ENCODE measurements around the gene CASP7.
A peak's percentile ranks its signal among the peaks of the same experiment; 100 is the strongest.

The CASP7 gene

DNA sequence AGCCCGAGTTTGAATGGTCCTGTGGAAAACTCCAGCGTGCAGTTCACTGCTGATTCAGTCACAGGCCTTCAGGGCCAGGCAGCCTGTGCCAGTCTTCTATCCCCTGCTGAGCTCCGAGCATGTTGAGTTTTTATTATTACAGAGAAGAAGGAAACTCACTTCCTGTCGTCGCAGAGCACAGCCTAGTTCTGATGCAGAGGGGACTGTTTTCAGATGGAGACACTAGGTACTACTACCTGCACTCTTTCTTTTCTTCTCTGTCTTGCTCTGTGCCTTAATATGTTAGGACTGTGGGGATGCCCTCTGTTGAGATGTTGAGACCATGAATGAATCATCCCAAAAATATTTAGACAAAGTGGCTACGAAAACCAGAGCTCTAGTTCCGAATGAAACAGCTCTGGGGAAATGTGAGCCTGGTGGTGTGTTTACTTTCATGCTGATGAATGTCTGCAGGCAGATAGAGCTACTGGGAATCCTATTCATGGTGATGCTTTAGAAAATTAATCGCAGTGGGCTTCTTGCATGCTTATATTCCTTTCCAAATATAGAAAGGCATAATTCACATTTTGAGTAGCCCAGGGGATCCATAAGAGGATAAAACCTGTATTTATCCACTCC lies 29.6 kb downstream of the CASP7 start:
- peak; percentile 16 for DNase-seq (ENCODE audit: low read depth)
- H3K4me3 ChIP-seq (ENCODE audit: low read length): no peak overlapping the region
- TF ChIP-seq, protein P1, sequence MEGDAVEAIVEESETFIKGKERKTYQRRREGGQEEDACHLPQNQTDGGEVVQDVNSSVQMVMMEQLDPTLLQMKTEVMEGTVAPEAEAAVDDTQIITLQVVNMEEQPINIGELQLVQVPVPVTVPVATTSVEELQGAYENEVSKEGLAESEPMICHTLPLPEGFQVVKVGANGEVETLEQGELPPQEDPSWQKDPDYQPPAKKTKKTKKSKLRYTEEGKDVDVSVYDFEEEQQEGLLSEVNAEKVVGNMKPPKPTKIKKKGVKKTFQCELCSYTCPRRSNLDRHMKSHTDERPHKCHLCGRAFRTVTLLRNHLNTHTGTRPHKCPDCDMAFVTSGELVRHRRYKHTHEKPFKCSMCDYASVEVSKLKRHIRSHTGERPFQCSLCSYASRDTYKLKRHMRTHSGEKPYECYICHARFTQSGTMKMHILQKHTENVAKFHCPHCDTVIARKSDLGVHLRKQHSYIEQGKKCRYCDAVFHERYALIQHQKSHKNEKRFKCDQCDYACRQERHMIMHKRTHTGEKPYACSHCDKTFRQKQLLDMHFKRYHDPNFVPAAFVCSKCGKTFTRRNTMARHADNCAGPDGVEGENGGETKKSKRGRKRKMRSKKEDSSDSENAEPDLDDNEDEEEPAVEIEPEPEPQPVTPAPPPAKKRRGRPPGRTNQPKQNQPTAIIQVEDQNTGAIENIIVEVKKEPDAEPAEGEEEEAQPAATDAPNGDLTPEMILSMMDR (IDR thresholded peaks at IDR 0.05; ENCODE audit: insufficient read depth, low read depth, low read length, missing control alignments): no peak

DNA sequence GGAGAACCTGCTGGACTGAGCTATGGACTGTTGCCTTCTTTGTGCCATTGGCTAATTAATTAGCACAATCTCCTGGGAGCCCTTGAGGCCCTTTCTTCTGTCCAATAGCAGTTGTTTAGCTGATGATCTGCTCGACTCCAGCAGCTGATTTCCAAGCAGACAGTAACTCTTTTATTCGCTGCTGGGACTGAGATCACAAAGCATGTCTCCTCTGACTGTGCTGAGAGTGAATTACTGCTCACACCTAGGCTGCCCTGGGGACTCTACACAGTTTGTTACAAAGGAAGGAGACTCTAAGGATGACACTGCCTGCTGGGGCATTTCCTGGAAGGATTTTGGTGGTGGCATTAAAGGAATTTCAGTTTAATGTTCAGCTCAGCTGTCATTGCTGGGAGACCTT lies 31.4 kb downstream of the CASP7 start:
- no peak overlapping the region for H3K4me3 ChIP-seq (ENCODE audit: low read length)
- TF ChIP-seq, protein P1 (IDR thresholded peaks at IDR 0.05; ENCODE audit: insufficient read depth, low read depth, low read length, missing control alignments): no peak
- no peak for DNase-seq (ENCODE audit: low read depth)

DNA sequence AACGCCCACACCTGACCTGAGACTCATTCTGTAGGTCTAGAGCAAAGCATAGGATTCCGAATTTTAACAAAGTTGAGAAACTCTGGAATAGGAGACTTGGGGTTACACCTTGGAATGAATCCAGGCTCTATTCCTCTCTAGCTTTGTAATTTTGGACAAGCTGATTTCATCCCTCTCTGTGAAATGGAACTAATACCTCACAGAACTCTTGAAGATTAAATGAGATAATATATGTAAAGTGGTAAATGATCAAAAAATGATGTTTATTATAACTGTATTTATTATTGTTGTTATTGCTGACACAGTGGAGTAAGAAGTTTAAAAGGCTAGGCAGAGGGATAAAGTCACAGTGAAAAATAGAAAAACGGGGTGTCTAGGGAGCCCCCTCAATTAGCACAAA lies 32.3 kb downstream of the CASP7 start:
- no peak overlapping the region for H3K4me3 ChIP-seq (ENCODE audit: low read length)
- no peak for DNase-seq (ENCODE audit: low read depth)
- TF ChIP-seq, protein P1 (IDR thresholded peaks at IDR 0.05; ENCODE audit: insufficient read depth, low read depth, low read length, missing control alignments): no peak

DNA sequence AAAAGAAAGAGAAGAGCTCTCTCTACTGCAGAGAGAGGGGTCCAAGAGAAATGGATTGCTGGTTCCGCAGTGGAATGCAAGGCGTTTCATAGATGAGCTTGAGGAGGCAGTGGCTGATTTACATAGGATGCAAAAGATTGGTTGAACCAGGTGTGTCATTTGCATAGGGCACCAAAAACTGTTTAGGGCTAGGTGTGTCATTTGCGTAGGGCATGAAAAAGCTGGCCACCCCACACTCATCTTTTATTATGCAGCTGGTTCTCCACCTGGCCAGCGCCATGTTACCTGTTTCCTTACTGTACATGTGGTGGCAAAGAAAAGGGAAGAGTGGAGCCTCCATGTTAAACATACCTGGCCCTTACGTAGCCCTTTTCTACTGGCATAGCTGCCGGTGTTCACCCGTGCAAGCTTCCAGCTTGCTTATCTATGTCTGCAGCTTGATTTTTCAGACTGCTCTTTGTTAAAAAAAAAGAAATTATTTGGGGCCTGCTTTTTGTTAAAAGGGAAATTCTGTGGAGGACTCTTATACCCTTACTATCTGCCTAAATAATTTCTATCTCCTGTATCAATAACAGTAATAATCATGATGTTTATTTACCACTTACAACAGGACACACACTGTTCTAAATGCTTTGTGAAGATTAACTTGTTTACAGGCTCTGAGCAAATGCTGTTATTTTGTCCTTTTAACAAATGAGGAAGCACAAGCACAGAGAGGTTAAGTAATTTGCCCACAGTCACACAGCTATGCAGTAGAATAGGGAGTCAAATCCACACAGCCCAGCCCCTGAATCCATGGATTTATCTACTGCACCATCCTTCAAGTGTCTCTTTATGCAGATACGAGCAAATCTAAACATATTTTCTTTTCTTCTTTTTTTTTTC lies 33.3 kb downstream of the CASP7 start:
- H3K4me3 ChIP-seq (ENCODE audit: low read length): no peak overlapping the region
- TF ChIP-seq, protein P1 (IDR thresholded peaks at IDR 0.05; ENCODE audit: insufficient read depth, low read depth, low read length, missing control alignments): no peak
- DNase-seq (ENCODE audit: low read depth): peak; percentile 19

DNA sequence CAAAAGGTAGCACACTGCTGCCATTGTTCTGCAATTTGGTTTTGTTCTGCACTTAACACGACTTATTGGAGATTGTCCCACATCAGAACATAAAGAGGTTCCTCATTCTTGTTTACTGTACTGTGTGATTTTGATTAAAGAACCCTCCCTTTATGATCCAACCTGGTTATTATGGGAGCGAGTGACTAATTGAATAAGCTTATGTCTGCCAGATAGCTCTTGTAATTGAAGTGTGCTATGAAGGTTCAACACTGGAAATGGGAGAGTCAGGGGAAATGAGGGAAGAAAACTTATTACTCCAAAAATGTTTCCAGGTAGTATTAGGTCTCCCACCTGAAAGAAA lies 33.9 kb downstream of the CASP7 start:
- TF ChIP-seq, protein P1 (IDR thresholded peaks at IDR 0.05; ENCODE audit: insufficient read depth, low read depth, low read length, missing control alignments): no peak
- no peak overlapping the region for H3K4me3 ChIP-seq (ENCODE audit: low read length)
- no peak for DNase-seq (ENCODE audit: low read depth)

DNA sequence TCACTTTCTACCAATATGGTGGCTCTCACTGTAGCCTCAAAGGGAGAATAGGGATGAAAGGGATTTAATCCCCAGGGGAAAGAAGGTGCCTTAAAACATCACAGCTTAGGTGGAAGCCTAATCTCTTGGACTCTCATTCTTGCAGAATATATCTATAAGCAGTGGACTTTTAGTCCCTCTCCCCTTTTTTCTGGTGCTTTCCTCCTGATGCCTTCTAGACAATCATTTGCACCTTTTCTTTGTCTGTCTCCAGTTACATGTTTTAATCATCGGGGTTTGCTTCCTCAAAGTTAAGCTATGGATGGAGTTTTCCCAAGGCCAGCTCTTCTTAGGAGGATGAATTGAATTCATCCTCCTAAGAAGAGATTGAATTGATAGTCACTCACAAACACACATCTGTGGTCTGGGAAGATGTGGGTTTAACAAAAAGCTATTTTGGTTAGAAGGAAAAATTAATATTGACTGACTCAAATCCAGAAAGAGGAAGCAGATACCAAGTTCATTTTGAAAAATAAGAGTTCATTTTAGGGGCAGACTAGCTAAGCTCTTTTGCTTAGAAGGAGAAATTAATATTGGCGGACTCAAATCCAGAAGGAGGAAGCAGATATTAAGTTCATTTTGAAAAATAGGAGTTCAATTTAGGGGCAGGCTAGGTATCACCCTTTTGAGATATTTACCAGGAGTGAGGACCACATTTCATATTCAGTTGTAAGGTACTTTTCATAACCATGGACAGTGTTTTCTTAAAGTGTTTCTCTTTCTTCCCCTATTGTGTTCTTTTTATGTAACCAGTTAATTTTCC lies 36.6 kb downstream of the CASP7 start:
- no peak overlapping the region for H3K4me3 ChIP-seq (ENCODE audit: low read length)
- TF ChIP-seq, protein P1 (IDR thresholded peaks at IDR 0.05; ENCODE audit: insufficient read depth, low read depth, low read length, missing control alignments): no peak
- no peak for DNase-seq (ENCODE audit: low read depth)
